AG10803 (cell line): ENCODE data around the gene COPS9.

ENCODE experiments used
- DNase-seq: peaks from one replicate; pipeline ENCODE4 v3.0.0; 2010; ENCODE audit warnings: low read depth
- H3K4me3 ChIP-seq: 2 replicates; pipeline ENCODE4 v1.5.1; 2011; ENCODE audit warnings: mild to moderate bottlenecking, low read length, control low read depth
- TF ChIP-seq, protein P1 (sequence below): conservative IDR thresholded peaks from 2 replicates; pipeline ENCODE4 v1.5.1; 2011; ENCODE audit warnings: mild to moderate bottlenecking, low read length, control low read depth, inconsistent platforms

The COPS9 gene

DNA sequence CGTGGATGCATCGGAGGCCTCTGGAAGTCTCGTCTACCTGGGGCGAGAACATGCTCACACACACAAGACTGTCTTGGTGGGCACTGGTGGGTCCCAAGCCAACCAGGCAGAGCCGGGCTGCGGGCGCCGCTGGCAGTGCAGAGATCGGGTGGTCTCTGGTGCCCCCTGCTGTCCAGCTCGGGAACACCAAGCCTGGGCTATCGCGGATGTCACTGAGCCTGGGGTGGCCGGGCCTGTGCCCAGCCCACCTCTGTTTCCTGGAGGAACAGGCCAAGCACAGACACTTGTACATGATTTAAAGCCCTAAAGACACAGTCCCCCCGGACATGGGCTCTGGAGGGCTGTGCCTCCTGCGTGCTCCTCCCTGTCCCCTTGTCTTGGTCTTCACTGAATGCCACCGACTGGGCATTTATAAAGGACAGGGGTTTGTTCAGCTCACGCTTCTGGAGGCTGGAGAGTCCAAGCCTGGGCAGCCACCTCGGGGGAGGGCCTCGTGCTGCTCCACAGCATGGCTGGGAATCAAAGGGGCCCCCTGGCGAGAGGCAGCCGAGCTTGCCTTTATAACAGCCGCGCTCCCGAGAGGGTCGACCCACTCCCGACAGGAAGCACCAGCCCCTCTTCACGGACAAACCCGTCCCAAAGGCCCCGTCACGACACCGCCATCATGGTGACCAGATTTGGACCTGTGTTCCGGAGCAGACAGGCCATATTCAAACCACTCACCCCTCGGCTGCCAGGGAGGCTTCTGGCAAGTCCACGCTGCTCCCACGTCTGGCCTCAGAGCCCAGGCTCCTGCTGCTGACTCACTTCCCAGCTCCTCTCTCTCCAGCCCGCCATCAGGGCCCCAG lies 7.9 kb upstream of the COPS9 start:
- no peak overlapping the region for H3K4me3 ChIP-seq
- TF ChIP-seq, protein P1, sequence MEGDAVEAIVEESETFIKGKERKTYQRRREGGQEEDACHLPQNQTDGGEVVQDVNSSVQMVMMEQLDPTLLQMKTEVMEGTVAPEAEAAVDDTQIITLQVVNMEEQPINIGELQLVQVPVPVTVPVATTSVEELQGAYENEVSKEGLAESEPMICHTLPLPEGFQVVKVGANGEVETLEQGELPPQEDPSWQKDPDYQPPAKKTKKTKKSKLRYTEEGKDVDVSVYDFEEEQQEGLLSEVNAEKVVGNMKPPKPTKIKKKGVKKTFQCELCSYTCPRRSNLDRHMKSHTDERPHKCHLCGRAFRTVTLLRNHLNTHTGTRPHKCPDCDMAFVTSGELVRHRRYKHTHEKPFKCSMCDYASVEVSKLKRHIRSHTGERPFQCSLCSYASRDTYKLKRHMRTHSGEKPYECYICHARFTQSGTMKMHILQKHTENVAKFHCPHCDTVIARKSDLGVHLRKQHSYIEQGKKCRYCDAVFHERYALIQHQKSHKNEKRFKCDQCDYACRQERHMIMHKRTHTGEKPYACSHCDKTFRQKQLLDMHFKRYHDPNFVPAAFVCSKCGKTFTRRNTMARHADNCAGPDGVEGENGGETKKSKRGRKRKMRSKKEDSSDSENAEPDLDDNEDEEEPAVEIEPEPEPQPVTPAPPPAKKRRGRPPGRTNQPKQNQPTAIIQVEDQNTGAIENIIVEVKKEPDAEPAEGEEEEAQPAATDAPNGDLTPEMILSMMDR, result peak; percentile 85
- peak; percentile 32 for DNase-seq

DNA sequence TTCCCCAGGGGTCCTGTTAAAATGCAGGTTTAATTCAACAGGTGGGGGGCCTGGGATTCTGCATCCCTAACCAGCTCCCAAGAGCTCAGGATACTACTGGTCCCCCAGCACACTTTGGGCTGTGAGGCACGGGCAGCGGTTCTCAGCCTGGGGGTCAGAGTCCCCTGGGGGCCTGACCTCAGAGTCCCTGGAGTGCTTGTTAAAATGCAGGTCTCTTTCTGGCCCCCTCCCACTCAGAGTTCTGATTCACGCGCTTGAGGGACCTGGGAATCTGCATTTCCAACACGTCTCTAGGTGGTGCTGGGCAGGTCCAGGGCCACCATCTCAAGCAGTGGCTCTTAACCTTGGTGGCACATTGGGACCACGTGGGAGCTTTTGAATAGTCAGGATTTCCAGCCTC lies 7.2 kb upstream of the COPS9 start:
- DNase-seq, result no peak
- no peak overlapping the region for H3K4me3 ChIP-seq
- TF ChIP-seq, protein P1, result no peak

DNA sequence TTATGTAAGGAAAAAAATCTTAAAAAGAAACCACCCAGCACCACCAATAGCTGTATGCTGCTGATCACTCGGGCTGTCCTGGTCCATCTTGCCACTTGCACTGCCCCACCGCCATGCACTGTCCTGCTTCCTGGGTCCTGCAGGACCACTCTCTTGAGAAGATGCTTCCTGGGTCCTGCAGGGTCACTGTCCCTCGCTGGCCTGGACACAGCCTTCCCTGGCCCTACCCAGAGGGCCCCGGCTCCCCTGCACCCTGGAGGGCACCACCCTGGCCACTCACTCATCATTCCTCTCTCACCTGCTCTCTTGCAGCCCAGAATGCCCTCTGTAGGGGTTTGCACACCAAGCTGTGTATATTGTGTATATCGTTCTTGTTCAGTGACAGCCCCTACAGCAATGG lies 6.8 kb upstream of the COPS9 start:
- no peak overlapping the region for H3K4me3 ChIP-seq
- DNase-seq, result no peak
- TF ChIP-seq, protein P1, result no peak

DNA sequence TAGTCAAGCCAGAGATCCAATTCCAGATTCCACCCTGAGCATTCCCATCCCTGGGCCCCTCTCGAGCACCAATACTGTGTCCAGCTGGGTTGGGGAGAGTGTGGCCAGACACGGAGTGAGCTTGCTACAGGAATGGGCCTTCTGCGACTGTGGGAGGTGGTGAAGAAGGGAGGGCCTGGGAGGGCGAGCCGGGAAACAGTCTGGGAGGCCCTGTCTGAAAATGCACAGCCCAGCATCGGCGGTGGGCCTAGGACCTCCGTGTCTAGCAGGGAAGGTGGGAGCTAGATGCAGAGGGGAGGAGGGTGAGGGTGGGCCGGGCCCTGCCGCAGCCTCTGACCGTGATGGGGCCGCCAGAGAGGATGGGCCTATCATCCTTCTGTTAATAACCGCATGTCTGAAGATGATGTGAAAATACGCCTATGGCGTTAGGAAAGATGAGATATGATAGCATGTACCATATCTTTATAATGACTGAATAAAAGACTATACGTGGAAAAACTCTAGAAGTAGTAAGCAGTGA lies 6.2 kb upstream of the COPS9 start:
- TF ChIP-seq, protein P1, result no peak
- DNase-seq, result no peak
- H3K4me3 ChIP-seq, result no peak overlapping the region

DNA sequence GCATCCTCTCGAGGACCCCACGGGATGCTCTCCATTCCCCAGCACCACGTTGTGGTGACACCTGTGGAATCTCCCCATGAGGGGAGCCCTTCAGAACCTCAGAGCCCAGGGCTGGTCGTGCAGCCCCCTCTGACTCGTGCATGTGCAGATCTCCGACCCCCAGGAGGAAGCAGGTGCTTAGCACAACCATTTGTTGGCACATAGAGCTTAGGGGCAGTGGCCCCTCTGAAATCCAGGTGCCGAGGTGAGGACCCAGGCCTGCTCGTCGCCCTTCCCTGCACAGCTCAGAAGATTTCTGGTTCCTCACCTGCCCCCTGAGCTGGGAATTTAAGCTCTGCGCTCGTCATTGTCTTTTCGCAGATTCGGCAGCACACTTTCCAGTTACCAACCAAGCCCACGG lies 5.6 kb upstream of the COPS9 start:
- TF ChIP-seq, protein P1, result no peak
- H3K4me3 ChIP-seq, result no peak overlapping the region
- DNase-seq, result no peak

DNA sequence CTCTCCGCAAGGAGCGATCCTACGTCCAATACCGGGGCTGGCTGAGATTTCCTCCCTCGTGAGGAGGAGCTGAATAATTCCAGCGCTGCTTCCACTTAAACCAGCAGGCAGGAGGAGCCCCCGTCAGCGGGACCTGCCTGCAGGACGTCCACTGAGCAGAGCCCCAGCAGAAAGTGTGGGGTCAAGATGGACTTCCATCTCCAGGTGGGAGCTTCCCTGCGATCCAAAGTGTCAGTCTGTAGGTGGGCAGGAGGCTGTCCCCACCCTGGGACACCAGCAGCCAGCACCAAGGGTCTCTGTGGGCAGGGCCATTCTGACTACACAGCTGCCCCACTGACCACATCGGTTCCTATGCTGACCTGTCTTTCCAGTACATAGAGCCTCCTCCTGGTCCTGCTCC lies 4.8 kb upstream of the COPS9 start:
- DNase-seq, result no peak
- TF ChIP-seq, protein P1, result no peak

DNA sequence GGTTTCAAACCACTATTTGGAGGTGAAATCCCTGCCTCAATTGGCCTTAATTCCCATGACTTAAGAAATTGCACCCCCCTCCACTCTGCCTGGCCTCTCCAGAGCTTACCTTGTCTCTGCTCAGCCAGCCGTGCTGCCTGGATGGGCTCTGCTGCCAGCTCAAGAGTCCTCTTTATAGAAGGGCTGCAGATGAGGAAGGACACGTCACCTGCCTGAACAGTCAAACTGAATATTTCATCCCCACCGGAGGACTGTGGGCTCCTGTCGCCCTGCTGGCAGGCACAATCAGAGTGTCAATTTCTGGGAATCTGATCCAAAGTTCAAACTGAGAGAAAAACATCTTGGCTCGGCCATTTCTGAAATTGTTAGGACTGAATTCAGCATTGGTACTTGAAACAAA lies 4.4 kb upstream of the COPS9 start, which contains the start of gene OTOS:
TSS of gene OTOS (minus strand) at position 148 of the 400 bp plus-strand sequence. CDS start 332 bp downstream, outside the sequence.
- no peak for DNase-seq
- TF ChIP-seq, protein P1, result no peak
- H3K4me3 ChIP-seq, result no peak within 1 kb of the TSS

More for the DNA sequence above, 4.8 kb upstream of the COPS9 start:
- no peak overlapping the region for H3K4me3 ChIP-seq
